OCI-LY1 (cell line): ENCODE data around the gene GSE1.

Source experiments
- H2AFZ ChIP-seq: fragments of 200-600 bp; sonication (generic), shearing (Covaris generic); 2 replicates; pipeline ENCODE4 v1.6.0; 2014; ENCODE audit warnings: antibody characterized with exemption, mild to moderate bottlenecking, low read length
- H3F3A ChIP-seq: fragments of 200-600 bp; sonication (generic), shearing (Covaris generic); 2 replicates; pipeline ENCODE4 v1.6.0; 2014; ENCODE audit warnings: mild to moderate bottlenecking, antibody characterized with exemption, low read length, moderate library complexity; ENCODE audit not compliant: insufficient read depth
- H3K27ac ChIP-seq: fragments of 200-600 bp; sonication (generic); 2 replicates; pipeline ENCODE4 v1.5.1; 2014; ENCODE audit warnings: low read length, mixed run types, mild to moderate bottlenecking, low read depth; ENCODE audit not compliant: poor library complexity, severe bottlenecking
- H3K27me3 ChIP-seq: fragments of 200-600 bp; sonication (generic); 2 replicates; pipeline ENCODE4 v1.6.0; 2014; ENCODE audit warnings: antibody characterized with exemption, mild to moderate bottlenecking, low read length, moderate library complexity; ENCODE audit not compliant: insufficient read depth
- H3K36me3 ChIP-seq: fragments of 200-600 bp; sonication (generic); 2 replicates; pipeline ENCODE4 v1.6.1; 2014; ENCODE audit warnings: mild to moderate bottlenecking, antibody characterized with exemption, low read length, moderate library complexity, mixed read lengths; ENCODE audit not compliant: insufficient read depth
- H3K4me1 ChIP-seq: fragments of 200-600 bp; sonication (generic); 2 replicates; pipeline ENCODE4 v1.5.1; 2014; ENCODE audit warnings: mild to moderate bottlenecking, low read length, moderate library complexity; ENCODE audit not compliant: insufficient read depth, severe bottlenecking
- H3K4me2 ChIP-seq: fragments of 200-600 bp; sonication (generic), shearing (Covaris generic); 2 replicates; pipeline ENCODE4 v1.6.1; 2014; ENCODE audit warnings: low read length
- H3K4me3 ChIP-seq: fragments of 200-600 bp; sonication (generic); 2 replicates; pipeline ENCODE4 v1.5.1; 2014; ENCODE audit warnings: low read length, low read depth, mild to moderate bottlenecking, mixed read lengths; ENCODE audit not compliant: poor library complexity, severe bottlenecking
- H3K79me2 ChIP-seq: fragments of 200-600 bp; shearing (Covaris generic); 2 replicates; pipeline ENCODE4 v1.6.1; 2016; ENCODE audit warnings: mixed run types, low read length, mixed read lengths; ENCODE audit not compliant: insufficient read depth
- H3K9ac ChIP-seq: fragments of 200-600 bp; sonication (generic), shearing (Covaris generic); 2 replicates; pipeline ENCODE4 v1.6.1; 2014; ENCODE audit warnings: mild to moderate bottlenecking, low read length, mixed read lengths
- H3K9me2 ChIP-seq: fragments of 200-600 bp; sonication (generic), shearing (Covaris generic); 2 replicates; pipeline ENCODE4 v1.6.1; 2014; ENCODE audit warnings: low read depth, mild to moderate bottlenecking, low read length, mixed read lengths
- H3K9me3 ChIP-seq: fragments of 200-600 bp; shearing (Covaris generic); 2 replicates; pipeline ENCODE4 v1.6.1; 2014; ENCODE audit warnings: low read length, mixed read lengths
- H4K20me1 ChIP-seq: fragments of 200-600 bp; sonication (generic), shearing (Covaris generic); 2 replicates; pipeline ENCODE4 v1.6.0; 2016; ENCODE audit warnings: mild to moderate bottlenecking, low read length; ENCODE audit not compliant: insufficient read depth
- CTCF ChIP-seq: fragments of 200-600 bp; sonication (generic), shearing (Covaris generic); IDR thresholded peaks from 2 replicates; pipeline ENCODE4 v1.5.1; 2017; ENCODE audit warnings: mild to moderate bottlenecking, antibody characterized with exemption, low read length, moderate library complexity, mixed read lengths
- EZH2 ChIP-seq: fragments of 200-600 bp; sonication (generic), shearing (Covaris generic); IDR thresholded peaks from 2 replicates; pipeline ENCODE4 v1.8.0; 2017; ENCODE audit warnings: borderline replicate concordance, mixed run types, mild to moderate bottlenecking, antibody characterized with exemption, low read length, moderate library complexity, mixed read lengths

Gene GSE1

DNA sequence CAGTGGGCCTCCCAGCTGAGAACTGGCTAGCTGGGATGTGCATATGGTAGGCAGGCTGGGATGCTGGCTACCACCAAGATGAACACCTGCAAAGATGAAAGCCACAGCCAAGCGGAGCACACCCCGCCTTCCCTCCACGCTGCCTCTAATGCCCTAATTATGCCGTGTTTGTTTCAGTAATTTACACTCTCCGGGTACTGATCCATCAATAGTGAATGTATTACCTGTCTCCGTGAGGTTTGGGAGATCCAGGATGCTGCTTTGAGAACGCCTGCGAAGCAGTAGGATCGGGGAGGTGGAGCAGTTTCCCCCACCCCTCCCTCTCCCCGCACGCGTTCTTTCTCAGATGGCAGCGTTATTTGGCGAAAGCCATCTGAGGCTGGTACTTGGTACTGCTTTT lies 28.9 kb upstream of the GSE1 start:
- peaks cover 20% of the 10 kb centered on the region for H3K36me3 ChIP-seq
- no peaks in the 10 kb centered on the region for H3K9me3 ChIP-seq
- no peaks in the 10 kb centered on the region for H3K9me2 ChIP-seq
- H3K4me2 ChIP-seq: no peak overlapping the region
- no peaks in the 10 kb centered on the region for H3F3A ChIP-seq
- H3K9ac ChIP-seq: no peak overlapping the region
- peaks cover 19% of the 10 kb centered on the region for H3K4me1 ChIP-seq
- no peak overlapping the region for H2AFZ ChIP-seq
- H4K20me1 ChIP-seq: peaks cover 3% of the 10 kb centered on the region; the same call in 1 of the 2 replicates
- H3K27me3 ChIP-seq: peaks cover 7% of the 10 kb centered on the region; the same call in 1 of the 2 replicates
- H3K4me3 ChIP-seq: no peak overlapping the region
- H3K27ac ChIP-seq: no peak overlapping the region
- H3K79me2 ChIP-seq: no peaks in the 10 kb centered on the region; the same call in 1 of the 2 replicates
- TF ChIP-seq EZH2 (no peak), CTCF (no peak)

GRCh38 chr16:85584819-85585282 lies 28.3 kb upstream of the GSE1 start:
- peaks cover 7% of the 10 kb centered on the region; the same call in 1 of the 2 replicates for H3K27me3 ChIP-seq
- H3K4me3 ChIP-seq: no peak overlapping the region
- H3K4me2 ChIP-seq: no peak overlapping the region
- no peak overlapping the region for H3K9ac ChIP-seq
- no peaks in the 10 kb centered on the region for H3K9me3 ChIP-seq
- TF ChIP-seq EZH2 (no peak), CTCF (no peak)
- H2AFZ ChIP-seq: no peak overlapping the region
- peaks cover 19% of the 10 kb centered on the region for H3K4me1 ChIP-seq
- no peaks in the 10 kb centered on the region; the same call in 1 of the 2 replicates for H3K79me2 ChIP-seq
- H3K9me2 ChIP-seq: no peaks in the 10 kb centered on the region
- no peak overlapping the region for H3K27ac ChIP-seq
- H3F3A ChIP-seq: no peaks in the 10 kb centered on the region
- H4K20me1 ChIP-seq: peaks cover 3% of the 10 kb centered on the region; the same call in 1 of the 2 replicates
- peaks cover 20% of the 10 kb centered on the region for H3K36me3 ChIP-seq

GRCh38 chr16:85585711-85586110 lies 27.4 kb upstream of the GSE1 start:
- no peak overlapping the region for H3K9ac ChIP-seq
- H2AFZ ChIP-seq: no peak overlapping the region
- H3K4me3 ChIP-seq: no peak overlapping the region
- TF ChIP-seq CTCF (no peak), EZH2 (no peak)
- H3K4me2 ChIP-seq: no peak overlapping the region
- no peaks in the 10 kb centered on the region for H3K9me3 ChIP-seq
- peaks cover 20% of the 10 kb centered on the region for H3K36me3 ChIP-seq
- no peaks in the 10 kb centered on the region for H3F3A ChIP-seq
- peaks cover 19% of the 10 kb centered on the region for H3K4me1 ChIP-seq
- no peaks in the 10 kb centered on the region; the same call in 1 of the 2 replicates for H3K79me2 ChIP-seq
- H3K27me3 ChIP-seq: peaks cover 7% of the 10 kb centered on the region; the same call in 1 of the 2 replicates
- H3K9me2 ChIP-seq: no peaks in the 10 kb centered on the region
- no peak overlapping the region for H3K27ac ChIP-seq
- peaks cover 3% of the 10 kb centered on the region; the same call in 1 of the 2 replicates for H4K20me1 ChIP-seq
